ENCODE measurements around the gene APOC1.
"Not testable (repeated sequence)": the region's sequence is repeated elsewhere in the genome, so short reads cannot be mapped to it uniquely, and the experiment has no call there.

Gene APOC1

DNA sequence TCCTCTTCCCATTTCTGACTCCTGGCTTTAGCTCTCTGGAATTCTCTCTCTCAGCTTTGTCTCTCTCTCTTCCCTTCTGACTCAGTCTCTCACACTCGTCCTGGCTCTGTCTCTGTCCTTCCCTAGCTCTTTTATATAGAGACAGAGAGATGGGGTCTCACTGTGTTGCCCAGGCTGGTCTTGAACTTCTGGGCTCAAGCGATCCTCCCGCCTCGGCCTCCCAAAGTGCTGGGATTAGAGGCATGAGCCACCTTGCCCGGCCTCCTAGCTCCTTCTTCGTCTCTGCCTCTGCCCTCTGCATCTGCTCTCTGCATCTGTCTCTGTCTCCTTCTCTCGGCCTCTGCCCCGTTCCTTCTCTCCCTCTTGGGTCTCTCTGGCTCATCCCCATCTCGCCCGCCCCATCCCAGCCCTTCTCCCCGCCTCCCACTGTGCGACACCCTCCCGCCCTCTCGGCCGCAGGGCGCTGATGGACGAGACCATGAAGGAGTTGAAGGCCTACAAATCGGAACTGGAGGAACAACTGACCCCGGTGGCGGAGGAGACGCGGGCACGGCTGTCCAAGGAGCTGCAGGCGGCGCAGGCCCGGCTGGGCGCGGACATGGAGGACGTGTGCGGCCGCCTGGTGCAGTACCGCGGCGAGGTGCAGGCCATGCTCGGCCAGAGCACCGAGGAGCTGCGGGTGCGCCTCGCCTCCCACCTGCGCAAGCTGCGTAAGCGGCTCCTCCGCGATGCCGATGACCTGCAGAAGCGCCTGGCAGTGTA, 6.2 kb upstream of the APOC1 start:
- in situ Hi-C loops (cut with MboI; ENCODE audit: low sequenced_read_pairs, unreplicated experiment), result no loop called here
- TF ChIP-seq CTCF (IDR thresholded peaks at IDR 0.05; ENCODE audit: borderline replicate concordance, control extremely low read depth, extremely low read depth, insufficient read depth, missing control alignments), result no peak

GRCh38 chr19:44908836-44909261, 5.6 kb upstream of the APOC1 start:
- in situ Hi-C loops (cut with MboI; ENCODE audit: low sequenced_read_pairs, unreplicated experiment), result no loop called here
- no peak for TF ChIP-seq CTCF (IDR thresholded peaks at IDR 0.05; ENCODE audit: borderline replicate concordance, control extremely low read depth, extremely low read depth, insufficient read depth, missing control alignments)
- DNase-seq (ENCODE audit: low spot score), result no peak

More for the DNA sequence above, 6.2 kb upstream of the APOC1 start:
- DNase-seq (ENCODE audit: low spot score), result no peak

- no peak for DNase-seq (ENCODE audit: low spot score)
- in situ Hi-C loops (cut with MboI; ENCODE audit: low sequenced_read_pairs, unreplicated experiment), result no loop called here
- no peak for TF ChIP-seq CTCF (IDR thresholded peaks at IDR 0.05; ENCODE audit: borderline replicate concordance, control extremely low read depth, extremely low read depth, insufficient read depth, missing control alignments)
Measured at GRCh38 chr19:44909775-44910174, 4.6 kb upstream of the APOC1 start.

DNA sequence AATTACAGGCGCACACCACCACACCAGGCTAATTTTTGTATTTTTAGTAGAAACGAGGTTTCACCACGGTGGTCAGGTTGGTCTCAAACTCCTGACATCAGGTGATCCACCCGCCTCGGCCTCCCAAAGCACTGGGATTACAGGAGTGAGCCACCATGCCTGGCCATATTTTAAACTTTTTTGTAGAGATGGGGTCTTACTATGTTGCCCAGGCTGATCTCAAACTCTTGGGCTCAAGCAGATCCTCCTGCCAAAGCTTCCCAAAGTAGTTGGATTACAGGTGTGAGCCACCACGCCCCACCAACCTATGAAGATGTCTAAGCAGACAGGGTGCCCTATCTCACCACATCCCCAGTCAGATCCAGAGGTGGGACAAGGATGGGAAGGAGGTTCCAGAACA, 2.5 kb upstream of the APOC1 start:
- DNase-seq (ENCODE audit: low spot score); in situ Hi-C loops (cut with MboI; ENCODE audit: low sequenced_read_pairs, unreplicated experiment): not testable (repeated sequence)

GRCh38 chr19:44912854-44913253, 1.6 kb upstream of the APOC1 start:
- no peak for DNase-seq (ENCODE audit: low spot score)
- no peak for TF ChIP-seq CTCF (IDR thresholded peaks at IDR 0.05; ENCODE audit: borderline replicate concordance, control extremely low read depth, extremely low read depth, insufficient read depth, missing control alignments)
- in situ Hi-C loops (cut with MboI; ENCODE audit: low sequenced_read_pairs, unreplicated experiment), result no loop called here

- in situ Hi-C loops (cut with MboI; ENCODE audit: low sequenced_read_pairs, unreplicated experiment); DNase-seq (ENCODE audit: low spot score): not testable (repeated sequence)
Measured at GRCh38 chr19:44913512-44914432, 636 bp upstream of the APOC1 start.

- DNase-seq (ENCODE audit: low spot score), result no peak
- no peak for TF ChIP-seq CTCF (IDR thresholded peaks at IDR 0.05; ENCODE audit: borderline replicate concordance, control extremely low read depth, extremely low read depth, insufficient read depth, missing control alignments)
- in situ Hi-C loops (cut with MboI; ENCODE audit: low sequenced_read_pairs, unreplicated experiment), result no loop called here
Measured at GRCh38 chr19:44924243-44924725, 9.9 kb downstream of the APOC1 start.
